ENCODE measurements around the gene IRX6.

IRX6 gene

GRCh38 chr16:55324285-55325079, 479 bp downstream of the IRX6 start:
- DNase-seq: no peak

- no peak for DNase-seq
Observed at GRCh38 chr16:55325080-55325447, 1.1 kb downstream of the IRX6 start.

- DNase-seq: no peak
Observed at GRCh38 chr16:55325458-55326109, 1.6 kb downstream of the IRX6 start.

- DNase-seq: no peak
Observed at GRCh38 chr16:55326261-55327092, 2.5 kb downstream of the IRX6 start.

- no peak for DNase-seq
Observed at GRCh38 chr16:55328611-55329569, 4.9 kb downstream of the IRX6 start.

- no peak for DNase-seq
Observed at GRCh38 chr16:55329791-55330428, 5.9 kb downstream of the IRX6 start.

GRCh38 chr16:55330781-55331647, 7.0 kb downstream of the IRX6 start:
- no peak for DNase-seq

- DNase-seq: no peak
Observed at GRCh38 chr16:55331648-55332185, 7.7 kb downstream of the IRX6 start.

- no peak for DNase-seq
Observed at GRCh38 chr16:55333684-55334083, 9.7 kb downstream of the IRX6 start.

GRCh38 chr16:55338646-55339045, 14.6 kb downstream of the IRX6 start:
- no peak for DNase-seq

GRCh38 chr16:55340445-55340844, 16.4 kb downstream of the IRX6 start:
- DNase-seq: no peak

- DNase-seq: peak; percentile 31
Observed at GRCh38 chr16:55341681-55342080, 17.7 kb downstream of the IRX6 start.

GRCh38 chr16:55346475-55346874, 22.5 kb downstream of the IRX6 start:
- no peak for DNase-seq

GRCh38 chr16:55349867-55350266, 25.9 kb downstream of the IRX6 start:
- no peak for DNase-seq

GRCh38 chr16:55350984-55351383, 27.0 kb downstream of the IRX6 start:
- no peak for DNase-seq

GRCh38 chr16:55351936-55352335, 27.9 kb downstream of the IRX6 start:
- DNase-seq: no peak

GRCh38 chr16:55357241-55357640, 33.2 kb downstream of the IRX6 start:
- no peak for DNase-seq

- DNase-seq: no peak
Observed at GRCh38 chr16:55359946-55360345, 35.9 kb downstream of the IRX6 start.

- DNase-seq: no peak
Observed at GRCh38 chr16:55364811-55365210, 40.8 kb downstream of the IRX6 start.

GRCh38 chr16:55367301-55367811, 43.4 kb downstream of the IRX6 start:
- DNase-seq: no peak

All from NCI-H524 treated with DMSO at 0.1 percent for 48 hours (cell line).